ENCODE measurements around the gene PEG3. TPM values are rescaled to one million over a fixed set of nuclear protein-coding genes. Genes with fewer than 3 reads are reported as not detected.
A peak's percentile ranks its signal among the peaks of the same experiment; 100 is the strongest.
"Not testable (repeated sequence)": the region's sequence is repeated elsewhere in the genome, so short reads cannot be mapped to it uniquely, and the experiment has no call there.

The PEG3 gene
- polyA plus RNA-seq, 6 donors from 2014 or later, result not detected

- ATAC-seq (ENCODE audit: low read depth in 2 of 2) (no peak), DNase-seq (no peak)
- Mint-ChIP-seq H3K27ac (no peak overlapping the region), H3K4me3 (no peak overlapping the region), H3K4me1 (no peaks in the 10 kb centered on the region), H3K36me3 (no peaks in the 10 kb centered on the region), H3K27me3 (peaks cover 0 to 5% (median 0%) of the 10 kb centered on the region in 3 donors), H3K9me3 (peaks cover 3 to 24% (median 11%) of the 10 kb centered on the region in 7 donors)
Measured at GRCh38 chr19:56862741-56863140, 22.2 kb upstream of the PEG3 start.

GRCh38 chr19:56860409-56860808, 19.9 kb upstream of the PEG3 start:
- not testable (repeated sequence) for H3K27ac Mint-ChIP-seq; DNase-seq; ATAC-seq (ENCODE audit: low read depth in 2 of 2)

GRCh38 chr19:56858026-56858425, 17.5 kb upstream of the PEG3 start:
- H3K9me3 Mint-ChIP-seq, result peaks cover 3 to 21% (median 13%) of the 10 kb centered on the region in 7 donors
- ATAC-seq (ENCODE audit: low read depth in 2 of 2), result no peak
- no peak overlapping the region for H3K27ac Mint-ChIP-seq
- peaks cover 0 to 7% (median 4%) of the 10 kb centered on the region in 3 donors for H3K27me3 Mint-ChIP-seq
- no peaks in the 10 kb centered on the region for H3K4me1 Mint-ChIP-seq
- no peaks in the 10 kb centered on the region for H3K36me3 Mint-ChIP-seq
- H3K4me3 Mint-ChIP-seq, result no peak overlapping the region
- DNase-seq, result no peak

More at GRCh38 chr19:56860409-56860808, 19.9 kb upstream of the PEG3 start:
- H3K27me3 Mint-ChIP-seq, H3K4me1 Mint-ChIP-seq, H3K4me3 Mint-ChIP-seq, H3K36me3 Mint-ChIP-seq: not testable (repeated sequence)
- peaks cover 3 to 19% (median 13%) of the 10 kb centered on the region in 7 donors for H3K9me3 Mint-ChIP-seq

- Mint-ChIP-seq H3K36me3 (peaks cover 4 to 6% of the 10 kb centered on the region in 2 donors), H3K4me3 (no peak overlapping the region), H3K4me1 (no peaks in the 10 kb centered on the region), H3K27ac (no peak overlapping the region), H3K27me3 (peaks cover 4 to 7% (median 6%) of the 10 kb centered on the region in 3 donors), H3K9me3 (peaks cover 7 to 29% (median 23%) of the 10 kb centered on the region in 7 donors)
- no peak for ATAC-seq (ENCODE audit: low read depth in 2 of 2)
- no peak for DNase-seq
Measured at GRCh38 chr19:56856822-56857221, 16.3 kb upstream of the PEG3 start.

GRCh38 chr19:56852361-56852760, 11.8 kb upstream of the PEG3 start:
- DNase-seq; ATAC-seq (ENCODE audit: low read depth in 2 of 2); H3K27ac Mint-ChIP-seq; H3K4me3 Mint-ChIP-seq; H3K36me3 Mint-ChIP-seq; H3K4me1 Mint-ChIP-seq; H3K27me3 Mint-ChIP-seq: not testable (repeated sequence)
- H3K9me3 Mint-ChIP-seq, result peaks cover 8 to 42% (median 26%) of the 10 kb centered on the region in 7 donors

GRCh38 chr19:56848166-56848565, 7.6 kb upstream of the PEG3 start:
- Mint-ChIP-seq H3K4me1 (no peaks in the 10 kb centered on the region), H3K36me3 (peaks cover 4 to 8% of the 10 kb centered on the region in 2 donors), H3K27me3 (peaks cover 0 to 6% (median 0%) of the 10 kb centered on the region in 3 donors), H3K27ac (no peak overlapping the region), H3K4me3 (no peak overlapping the region), H3K9me3 (peaks cover 8 to 27% (median 18%) of the 10 kb centered on the region in 7 donors)
- no peak for ATAC-seq (ENCODE audit: low read depth in 2 of 2)
- no peak for DNase-seq

- peaks cover 5 to 19% (median 12%) of the 10 kb centered on the region in 3 donors for H3K27me3 Mint-ChIP-seq
- DNase-seq, result no peak
- peaks cover 4 to 33% (median 25%) of the 10 kb centered on the region in 7 donors for H3K9me3 Mint-ChIP-seq
- H3K36me3 Mint-ChIP-seq, result peaks cover 0 to 14% of the 10 kb centered on the region in 2 donors
- no peak overlapping the region for H3K4me3 Mint-ChIP-seq
- peaks cover 0 to 17% (median 6%) of the 10 kb centered on the region in 3 donors for H3K4me1 Mint-ChIP-seq
- H3K27ac Mint-ChIP-seq, result no peak overlapping the region
- no peak for ATAC-seq (ENCODE audit: low read depth in 2 of 2)
Measured at GRCh38 chr19:56842412-56842811, 1.9 kb upstream of the PEG3 start.

- DNase-seq (no peak), ATAC-seq (ENCODE audit: low read depth in 2 of 2) (no peak)
- Mint-ChIP-seq H3K9me3 (peaks cover 7 to 37% (median 33%) of the 10 kb centered on the region in 7 donors), H3K4me3 (peak overlapping the region in 3 of 8 donors; percentile 17 to 42 (median 39)), H3K27me3 (peaks cover 5 to 24% (median 15%) of the 10 kb centered on the region in 3 donors), H3K27ac (no peak overlapping the region), H3K36me3 (peaks cover 0 to 18% of the 10 kb centered on the region in 2 donors), H3K4me1 (peaks cover 0 to 20% (median 9%) of the 10 kb centered on the region in 3 donors)
Measured at GRCh38 chr19:56841193-56841543, 642 bp upstream of the PEG3 start.

- no peak for DNase-seq
- Mint-ChIP-seq H3K27ac (peak overlapping the region in 4 of 6 donors; percentile 30 to 39 (median 36)), H3K9me3 (peaks cover 16 to 49% (median 36%) of the 10 kb centered on the region in 7 donors)
Measured at GRCh38 chr19:56839652-56840450, 675 bp downstream of the PEG3 start.

GRCh38 chr19:56838909-56839651, 1.4 kb downstream of the PEG3 start:
- H3K27ac Mint-ChIP-seq, result peak overlapping the region in 4 of 6 donors; percentile 24 to 81 (median 36)
- H3K4me1 Mint-ChIP-seq, result peaks cover 0 to 20% (median 9%) of the 10 kb centered on the region in 3 donors
- DNase-seq, result peak; percentile 39
- peaks cover 5 to 34% (median 28%) of the 10 kb centered on the region in 3 donors for H3K27me3 Mint-ChIP-seq
- peak; percentile 55 to 64 for ATAC-seq (ENCODE audit: low read depth in 2 of 2)
- H3K9me3 Mint-ChIP-seq, result peaks cover 16 to 55% (median 36%) of the 10 kb centered on the region in 7 donors
- peak overlapping the region in 7 of 8 donors; percentile 32 to 81 (median 53) for H3K4me3 Mint-ChIP-seq
- H3K36me3 Mint-ChIP-seq, result peaks cover 0 to 30% of the 10 kb centered on the region in 2 donors

More at GRCh38 chr19:56839652-56840450, 675 bp downstream of the PEG3 start:
- Mint-ChIP-seq H3K36me3 (peaks cover 0 to 30% of the 10 kb centered on the region in 2 donors), H3K27me3 (peaks cover 5 to 34% (median 28%) of the 10 kb centered on the region in 3 donors), H3K4me3 (peak overlapping the region in 5 of 8 donors; percentile 33 to 81 (median 53)), H3K4me1 (peaks cover 0 to 20% (median 9%) of the 10 kb centered on the region in 3 donors)
- peak; percentile 39 to 46 for ATAC-seq (ENCODE audit: low read depth in 2 of 2)

- Mint-ChIP-seq H3K4me1 (peaks cover 0 to 20% (median 9%) of the 10 kb centered on the region in 3 donors), H3K36me3 (peaks cover 0 to 30% of the 10 kb centered on the region in 2 donors), H3K9me3 (peaks cover 16 to 55% (median 36%) of the 10 kb centered on the region in 7 donors), H3K27me3 (peaks cover 5 to 37% (median 28%) of the 10 kb centered on the region in 3 donors), H3K27ac (peak overlapping the region in 2 of 6 donors; percentile 68 to 81), H3K4me3 (peak overlapping the region; percentile 9 to 68 (median 52))
- DNase-seq (no peak), ATAC-seq (ENCODE audit: low read depth in 2 of 2) (no peak)
Measured at GRCh38 chr19:56838024-56838908, 2.3 kb downstream of the PEG3 start.

- peaks cover 16 to 55% (median 36%) of the 10 kb centered on the region in 7 donors for H3K9me3 Mint-ChIP-seq
- DNase-seq (no peak), ATAC-seq (ENCODE audit: low read depth in 2 of 2) (no peak)
- H3K4me1 Mint-ChIP-seq, result peaks cover 0 to 20% (median 9%) of the 10 kb centered on the region in 3 donors
- H3K27me3 Mint-ChIP-seq, result peaks cover 5 to 39% (median 28%) of the 10 kb centered on the region in 3 donors
- H3K27ac Mint-ChIP-seq, result peak overlapping the region in 2 of 6 donors; percentile 65 to 71
- peaks cover 0 to 30% of the 10 kb centered on the region in 2 donors for H3K36me3 Mint-ChIP-seq
- peak overlapping the region in 4 of 8 donors; percentile 9 to 46 (median 29) for H3K4me3 Mint-ChIP-seq
Measured at GRCh38 chr19:56837492-56838023, 3.0 kb downstream of the PEG3 start.
